GM21447 (cell line): ENCODE measurements around the gene TRIM7.
"Not testable (repeated sequence)": the region's sequence is repeated elsewhere in the genome, so short reads cannot be mapped to it uniquely, and the experiment has no call there.

ENCODE experiments used
- ATAC-seq: cut with Tn5 transposase; IDR thresholded peaks from one replicate; pipeline ENCODE4 v1.9.1; 2021; ENCODE audit not compliant: unreplicated experiment

Gene TRIM7

DNA sequence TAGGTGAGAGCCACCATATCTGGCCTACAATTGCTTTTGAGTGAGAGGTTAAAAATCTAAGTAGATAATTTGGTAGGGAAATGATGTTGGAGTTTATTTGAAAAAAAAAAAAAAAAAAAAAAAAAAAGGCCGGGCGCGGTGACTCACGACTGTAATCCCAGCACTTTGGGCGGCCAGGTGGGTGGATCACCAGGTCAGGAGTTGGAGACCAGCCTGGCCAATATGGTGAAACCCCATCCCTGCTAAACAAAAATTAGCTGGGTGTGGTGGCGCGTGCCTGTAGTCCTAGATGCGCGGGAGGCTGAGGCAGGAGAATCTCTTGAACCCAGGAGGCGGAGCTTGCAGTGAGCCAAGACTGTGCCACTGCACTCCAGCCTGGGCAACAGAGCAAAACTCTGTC is 9.3 kb upstream of the TRIM7 start:
- ATAC-seq, result not testable (repeated sequence)

DNA sequence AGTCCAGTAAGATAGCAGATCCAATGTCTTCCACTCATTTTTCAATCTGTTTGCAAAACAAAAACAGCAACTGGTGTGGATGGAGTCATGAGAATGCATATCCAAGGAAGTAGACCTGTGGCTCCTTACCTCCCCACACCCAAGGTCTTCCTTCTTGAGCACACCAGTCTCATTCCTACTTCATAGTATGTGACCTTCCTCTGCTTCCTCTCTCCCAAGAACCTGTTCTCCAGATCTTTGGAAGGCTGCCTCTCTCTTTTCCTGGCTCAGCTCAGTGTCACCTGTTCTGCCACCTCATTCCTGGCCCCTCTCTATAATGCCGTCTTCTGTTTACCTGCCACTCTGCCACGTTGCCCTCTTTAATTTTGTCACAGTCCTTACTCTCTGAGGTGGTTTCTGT is 7.9 kb upstream of the TRIM7 start:
- no peak for ATAC-seq

DNA sequence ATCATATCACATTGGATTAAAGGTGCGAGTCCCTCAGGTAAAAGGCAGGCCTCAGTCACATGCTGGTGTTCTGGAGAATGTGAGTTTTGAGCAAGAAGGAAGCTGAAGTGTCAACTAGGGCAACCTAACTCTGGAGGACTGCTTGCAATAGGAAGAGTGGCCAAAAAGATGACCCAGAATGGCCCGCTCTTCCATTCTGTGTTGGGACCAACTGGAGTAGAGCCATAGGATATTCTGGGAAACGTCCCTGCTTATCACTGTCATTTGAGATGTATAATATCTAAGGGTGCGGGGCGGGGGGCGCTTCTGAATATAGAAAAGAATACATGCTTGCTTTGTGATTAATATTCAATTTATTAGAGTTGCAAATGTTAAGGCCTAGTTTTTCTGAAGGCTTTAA is 7.1 kb upstream of the TRIM7 start:
- ATAC-seq, result no peak

DNA sequence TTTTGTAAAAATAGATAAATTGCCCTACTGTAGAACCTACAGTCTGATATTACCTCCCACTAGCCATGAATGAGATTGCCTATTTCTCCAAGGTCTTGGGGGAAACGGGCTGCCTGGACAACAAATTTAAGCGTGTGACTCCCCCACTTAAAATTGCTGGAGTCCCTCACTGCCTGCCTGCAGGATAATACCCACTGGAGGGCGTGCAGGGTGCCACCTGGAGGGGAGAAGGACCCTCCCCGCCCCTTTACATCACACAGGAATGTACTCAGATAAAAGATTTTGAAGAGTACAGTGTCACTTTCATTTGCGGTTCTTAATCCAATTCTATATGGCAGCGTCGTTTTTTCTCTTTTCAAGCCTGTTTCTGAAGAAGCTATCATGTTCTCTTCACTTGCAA is 6.2 kb upstream of the TRIM7 start:
- ATAC-seq, result no peak

- not testable (repeated sequence) for ATAC-seq
Observed at GRCh38 chr5:181210698-181211097, 5.7 kb upstream of the TRIM7 start.

- not testable (repeated sequence) for ATAC-seq
Observed at GRCh38 chr5:181210148-181210547, 5.2 kb upstream of the TRIM7 start.

GRCh38 chr5:181209006-181209405 is 4.0 kb upstream of the TRIM7 start:
- not testable (repeated sequence) for ATAC-seq

DNA sequence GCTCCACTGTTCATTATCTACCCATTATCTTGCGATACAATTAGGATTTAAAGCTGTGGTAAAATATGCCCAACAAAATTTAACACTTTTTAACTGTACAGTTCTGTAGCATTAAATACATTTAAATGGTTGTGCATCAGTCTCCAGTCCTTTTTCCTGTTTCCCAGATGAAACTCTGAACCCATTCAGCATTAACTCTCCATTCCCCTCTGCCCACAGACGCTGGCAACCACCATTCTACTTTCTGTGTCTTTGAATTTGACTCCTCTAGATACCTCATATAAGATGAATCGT is 2.9 kb upstream of the TRIM7 start:
- ATAC-seq, result no peak

DNA sequence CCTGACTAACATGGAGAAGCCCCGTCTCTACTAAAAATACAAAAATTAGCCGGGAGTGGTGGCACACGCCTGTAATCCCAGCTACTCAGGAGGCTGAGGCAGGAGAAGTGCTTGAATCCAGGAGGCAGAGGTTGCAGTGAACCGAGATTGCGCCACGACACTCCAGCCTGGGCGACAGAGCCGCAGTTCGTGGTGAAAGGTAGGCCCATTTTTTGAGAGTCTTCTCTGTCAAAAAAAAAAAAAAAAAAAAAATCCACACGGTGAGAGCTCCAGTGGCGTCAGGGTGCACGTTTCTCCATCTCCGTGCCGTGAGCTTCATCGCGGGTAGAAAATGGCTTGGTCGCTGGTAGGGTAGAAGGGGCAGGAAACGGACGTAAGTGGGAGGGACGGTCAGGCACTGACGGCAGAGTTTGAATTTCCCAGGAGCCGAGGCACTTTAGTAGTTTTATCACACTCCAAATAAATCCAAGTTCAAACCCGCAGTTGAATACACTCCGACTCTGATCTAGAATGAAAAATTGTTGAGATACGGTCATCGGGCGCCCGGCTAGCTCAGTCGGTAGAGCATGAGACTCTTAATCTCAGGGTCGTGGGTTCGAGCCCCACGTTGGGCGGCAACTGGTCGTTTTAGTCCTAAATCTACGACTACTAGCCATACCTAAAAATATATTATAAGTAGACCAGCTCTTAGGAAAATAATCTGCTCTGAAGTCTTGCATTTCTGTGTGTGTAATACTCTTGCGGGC is 2.4 kb upstream of the TRIM7 start:
- ATAC-seq, result peak; percentile 38

DNA sequence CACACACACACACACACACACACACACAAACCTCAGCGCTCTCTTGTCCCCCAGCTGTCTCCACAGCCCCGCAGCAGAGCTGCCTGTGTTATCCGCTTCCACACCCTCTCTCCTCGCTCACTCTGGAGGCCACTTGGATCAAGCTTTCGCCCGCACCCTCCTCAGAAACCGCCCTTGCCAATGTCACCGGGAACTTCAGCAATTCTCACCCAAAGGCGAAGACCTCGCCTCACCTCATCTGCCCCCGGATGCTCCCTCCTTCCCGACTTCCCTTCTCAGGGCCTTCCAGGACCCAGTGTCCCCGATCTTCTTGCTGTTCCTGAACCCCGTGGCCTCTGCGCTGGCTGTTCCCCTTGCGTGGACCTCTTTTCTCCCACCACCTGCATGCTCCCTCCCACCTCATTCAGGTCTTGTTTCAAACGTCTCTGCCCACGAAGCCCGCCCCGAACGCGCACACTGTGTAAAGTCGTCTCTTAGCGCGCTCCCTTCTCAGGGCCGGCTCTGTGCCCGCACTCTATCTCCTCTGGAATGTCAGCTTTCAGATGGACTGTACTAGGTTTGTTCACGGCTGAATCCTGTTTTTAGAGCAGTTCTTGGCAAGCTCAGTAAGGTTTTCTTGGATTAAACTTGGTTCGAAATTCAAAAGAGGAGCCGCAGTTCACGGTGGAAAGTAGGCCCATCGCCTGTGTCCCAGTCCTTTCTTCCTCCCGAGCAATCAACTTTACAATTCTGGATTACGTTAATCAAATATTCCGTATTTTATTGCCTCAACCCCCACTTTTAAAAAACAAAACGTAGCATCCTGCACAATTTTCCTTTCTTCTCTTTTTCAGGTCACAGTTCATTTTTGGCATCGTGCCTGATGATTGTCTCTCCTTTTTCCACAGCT is 1.0 kb upstream of the TRIM7 start:
- no peak for ATAC-seq

GRCh38 chr5:181204113-181204825 is 727 bp downstream of the TRIM7 start:
- no peak for ATAC-seq

- ATAC-seq, result no peak
Observed at GRCh38 chr5:181203777-181204112, 1.3 kb downstream of the TRIM7 start.

DNA sequence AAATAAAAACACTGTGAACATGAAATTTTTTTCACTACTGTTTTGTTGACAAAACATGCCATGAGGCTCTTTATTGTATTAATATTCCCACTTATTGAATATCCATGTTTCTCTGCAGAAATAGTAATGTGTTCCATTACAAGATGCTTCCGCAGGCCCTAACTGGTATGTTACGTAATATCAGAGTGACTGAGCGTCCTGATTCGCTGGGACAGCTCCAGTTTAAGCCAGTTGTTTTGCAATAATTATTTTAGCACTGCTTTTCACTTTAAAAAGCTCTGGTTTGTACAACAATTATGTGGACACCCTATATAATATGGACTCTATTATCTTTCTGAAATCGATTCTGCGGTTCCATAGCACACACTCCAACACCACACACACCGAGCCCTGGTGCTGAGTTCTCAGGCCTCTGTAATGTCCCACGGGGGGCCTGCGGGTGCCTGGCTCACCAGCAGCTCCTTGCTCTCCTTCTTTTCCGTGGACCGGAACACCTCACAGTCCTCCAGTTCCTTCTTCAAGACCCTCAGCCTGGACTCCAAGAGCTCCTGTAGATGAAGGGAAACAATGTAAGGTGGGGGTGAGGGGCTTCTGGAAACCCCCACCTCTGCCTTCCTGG is 1.8 kb downstream of the TRIM7 start:
- ATAC-seq, result no peak

GRCh38 chr5:181200816-181201215 is 4.2 kb downstream of the TRIM7 start:
- ATAC-seq, result no peak

- ATAC-seq, result no peak
Observed at GRCh38 chr5:181199881-181200638, 4.9 kb downstream of the TRIM7 start.

- ATAC-seq, result peak; percentile 71
Observed at GRCh38 chr5:181198905-181199519, 6.0 kb downstream of the TRIM7 start.

DNA sequence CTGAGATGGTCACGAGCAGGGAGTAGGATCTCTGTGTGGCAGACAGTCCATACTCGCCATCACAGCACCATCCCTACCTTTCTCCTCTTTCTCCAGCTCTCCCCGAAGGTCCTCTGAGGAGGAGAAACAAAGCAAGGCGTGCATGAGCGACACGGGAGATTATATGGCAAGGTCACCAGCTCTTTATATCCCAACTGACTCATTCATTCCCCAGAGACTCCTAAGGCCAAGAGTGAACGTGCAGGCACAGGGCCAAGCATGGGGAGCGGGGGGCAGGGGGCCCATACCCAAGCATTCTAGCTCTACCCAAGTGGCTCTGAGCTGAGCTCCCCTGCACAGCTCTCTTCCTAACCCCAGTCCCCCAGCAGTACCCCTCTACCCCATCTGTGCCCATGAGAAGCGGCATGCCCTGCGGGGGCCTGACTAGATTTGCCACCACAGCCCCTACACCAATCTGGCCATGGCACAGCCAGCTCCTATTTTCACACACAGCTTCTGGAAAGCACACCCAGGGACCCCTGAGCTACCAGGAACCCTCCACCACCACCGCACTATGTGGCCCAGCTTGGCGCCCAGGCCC is 6.8 kb downstream of the TRIM7 start:
- no peak for ATAC-seq

- no peak for ATAC-seq
Observed at GRCh38 chr5:181197326-181197951, 7.6 kb downstream of the TRIM7 start.

DNA sequence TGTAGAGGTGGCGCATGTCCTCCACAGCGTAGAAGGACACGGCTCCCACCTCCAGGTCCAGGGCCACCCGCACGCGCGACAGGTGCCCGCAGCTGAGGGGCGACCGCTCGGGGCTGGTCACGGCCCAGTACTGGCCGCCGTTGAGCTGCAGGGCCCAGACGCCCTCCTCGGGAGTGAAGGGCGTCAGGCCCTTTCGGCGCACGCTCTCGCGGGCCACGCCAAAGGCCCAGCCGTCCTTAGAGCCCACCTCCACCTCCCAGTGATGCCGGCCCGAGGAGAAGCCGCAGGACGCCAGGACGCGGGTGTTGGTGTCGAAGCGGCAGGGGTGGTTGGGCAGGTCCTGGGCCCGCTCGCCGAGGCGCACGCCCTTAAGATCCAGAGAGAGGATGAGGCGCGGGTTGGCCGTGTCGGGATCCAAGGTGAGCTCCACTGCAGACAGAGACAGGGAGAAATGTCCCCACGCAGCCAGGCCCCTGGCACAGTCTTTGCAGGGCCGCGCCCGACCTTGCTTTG is 9.7 kb downstream of the TRIM7 start:
- ATAC-seq, result no peak
